IgD-negative memory B cell (primary cell): ENCODE results near the gene FOXO6. TPM values are rescaled to one million over a fixed set of nuclear protein-coding genes. Genes with fewer than 3 reads are reported as not detected.

Source experiments
- H3K27ac Mint-ChIP-seq, 3 donors: one replicate each; pipeline ENCODE4 v1.8.0; 2020 to 2022; ENCODE audit warnings: mild to moderate bottlenecking in 3 of 3, mixed read lengths in 3 of 3, moderate library complexity in 1 of 3
- H3K27me3 Mint-ChIP-seq: one replicate; pipeline ENCODE4 v1.8.0; 2021; ENCODE audit warnings: mixed read lengths
- H3K36me3 Mint-ChIP-seq: one replicate; pipeline ENCODE4 v1.8.0; 2020; ENCODE audit warnings: mild to moderate bottlenecking, mixed read lengths
- H3K4me1 Mint-ChIP-seq, 3 donors: one replicate each; pipeline ENCODE4 v1.8.0; 2020 to 2022; ENCODE audit warnings: mixed read lengths in 3 of 3, mild to moderate bottlenecking in 1 of 3
- H3K4me3 Mint-ChIP-seq, 4 donors: one replicate each; pipeline ENCODE4 v1.8.0; 2020 to 2022; ENCODE audit warnings: mild to moderate bottlenecking in 4 of 4, mixed read lengths in 4 of 4, moderate library complexity in 3 of 4
- H3K9me3 Mint-ChIP-seq, 3 donors: one replicate each; pipeline ENCODE4 v1.8.0; 2020 to 2021; ENCODE audit warnings: mixed read lengths in 3 of 3, mild to moderate bottlenecking in 1 of 3
- polyA plus RNA-seq: library from polyadenylated mRNA; unstranded; fragments of 300-500 nt; fragmentation: Illumina TruSeq; gene quantifications from one replicate; pipeline ENCODE4 v1.2.3, GENCODE V29; 2021

FOXO6 gene
- polyA plus RNA-seq, 1 donor from 2014 or later, result not detected

DNA sequence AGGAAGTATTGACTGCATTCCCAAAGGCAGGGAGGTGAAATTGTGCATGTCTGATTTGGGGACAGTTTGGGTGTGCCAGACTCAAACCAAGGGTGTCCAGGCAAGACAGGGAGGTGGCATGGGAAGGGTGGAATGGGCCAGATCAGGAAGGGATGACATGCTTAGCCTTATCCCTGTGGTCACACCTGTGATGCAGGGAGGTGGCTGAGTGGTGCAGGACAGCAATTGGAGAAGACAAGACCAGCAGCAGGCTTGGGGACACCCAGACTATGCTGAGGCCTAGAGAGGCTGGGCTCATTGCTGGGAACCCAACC lies 4.0 kb downstream of the FOXO6 start:
- Mint-ChIP-seq H3K36me3 (peaks cover 4% of the 10 kb centered on the region), H3K27me3 (peaks cover 44% of the 10 kb centered on the region), H3K27ac (no peak overlapping the region), H3K4me3 (peak overlapping the region in 1 of 4 donors; percentile 43), H3K9me3 (no peaks in the 10 kb centered on the region), H3K4me1 (peaks cover 0 to 6% (median 4%) of the 10 kb centered on the region in 3 donors)

DNA sequence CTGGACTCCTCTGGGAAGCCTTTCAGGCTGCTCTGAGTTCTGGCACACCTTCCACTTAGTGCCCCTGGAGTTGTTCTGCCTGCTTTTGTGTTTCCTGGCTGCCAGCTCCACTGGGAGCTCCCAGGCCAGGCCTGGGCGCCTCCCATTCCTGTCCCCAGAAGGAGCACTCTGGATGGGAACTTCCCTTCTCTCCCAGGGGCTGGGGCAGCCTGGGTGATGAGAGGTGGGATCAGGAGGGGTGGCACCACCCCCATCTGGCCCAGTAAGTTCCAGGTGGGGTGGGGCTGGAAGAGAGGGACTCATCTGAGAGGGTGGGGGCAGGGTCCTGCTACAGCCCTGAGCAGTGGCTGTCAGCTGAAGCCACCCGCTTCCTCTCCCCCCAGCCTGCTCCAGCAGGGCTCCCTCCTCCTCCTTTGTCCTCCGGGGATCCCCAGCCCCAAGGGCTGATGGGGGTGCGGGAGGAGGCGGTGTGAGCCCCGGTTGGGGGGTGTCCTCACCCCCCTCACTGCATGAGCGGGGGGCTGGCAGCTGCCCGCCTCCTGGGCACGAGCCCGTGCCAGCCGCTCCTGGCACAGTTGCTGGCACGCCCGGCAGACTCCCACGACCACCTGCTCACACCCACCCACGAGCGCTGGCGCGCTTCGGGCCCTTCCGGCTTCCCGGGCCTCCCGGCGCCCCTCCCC lies 4.7 kb downstream of the FOXO6 start:
- Mint-ChIP-seq H3K27me3 (peaks cover 46% of the 10 kb centered on the region), H3K4me3 (peak overlapping the region in 2 of 4 donors; percentile 43 to 79), H3K36me3 (peaks cover 4% of the 10 kb centered on the region), H3K9me3 (no peaks in the 10 kb centered on the region), H3K27ac (no peak overlapping the region), H3K4me1 (peaks cover 0 to 4% (median 2%) of the 10 kb centered on the region in 3 donors)

DNA sequence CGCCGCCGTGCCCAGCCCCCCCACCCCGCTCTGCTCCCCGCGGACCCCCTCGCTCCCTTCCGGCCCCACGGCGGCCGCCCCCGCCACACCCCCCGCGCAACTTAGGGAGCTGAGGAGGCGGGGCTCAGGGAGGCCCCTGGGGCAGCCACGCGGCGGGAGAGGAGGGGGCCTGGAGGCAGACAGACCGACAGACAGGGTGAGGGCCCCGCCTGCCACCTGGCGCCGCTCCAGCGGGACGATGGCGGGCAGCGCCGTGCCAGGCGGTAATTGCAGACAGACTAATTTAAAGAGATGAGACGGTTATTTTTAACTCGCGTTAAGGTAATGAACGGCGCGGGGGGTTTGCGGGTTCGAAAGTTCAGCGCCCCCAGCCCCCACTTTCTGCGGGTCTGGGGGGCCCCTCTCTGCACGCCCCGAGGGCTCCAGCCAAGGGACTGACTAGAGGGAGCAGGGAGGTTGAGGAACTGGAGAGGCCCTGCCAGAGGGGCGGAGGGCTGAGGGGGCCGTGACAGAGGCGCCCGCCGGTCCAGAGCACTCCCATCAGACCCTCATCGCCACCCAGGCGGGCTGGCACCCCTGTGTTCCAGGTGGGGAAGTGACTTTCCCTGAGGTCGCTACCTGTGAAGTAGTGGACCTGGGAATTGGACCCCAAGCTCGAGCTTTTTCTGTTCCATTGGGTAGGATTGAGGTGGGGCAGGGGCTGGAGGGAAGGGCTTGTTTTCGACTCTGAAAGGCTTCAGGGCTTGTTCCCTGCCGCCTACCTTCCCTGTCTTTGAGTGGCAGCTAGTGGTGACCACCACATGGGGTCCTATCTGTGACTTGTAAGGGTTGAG lies 5.4 kb downstream of the FOXO6 start:
- Mint-ChIP-seq H3K27me3 (peaks cover 51% of the 10 kb centered on the region), H3K4me3 (peak overlapping the region in 3 of 4 donors; percentile 37 to 73 (median 46)), H3K4me1 (peaks cover 0 to 4% (median 2%) of the 10 kb centered on the region in 3 donors), H3K36me3 (peaks cover 4% of the 10 kb centered on the region), H3K27ac (no peak overlapping the region), H3K9me3 (no peaks in the 10 kb centered on the region)

DNA sequence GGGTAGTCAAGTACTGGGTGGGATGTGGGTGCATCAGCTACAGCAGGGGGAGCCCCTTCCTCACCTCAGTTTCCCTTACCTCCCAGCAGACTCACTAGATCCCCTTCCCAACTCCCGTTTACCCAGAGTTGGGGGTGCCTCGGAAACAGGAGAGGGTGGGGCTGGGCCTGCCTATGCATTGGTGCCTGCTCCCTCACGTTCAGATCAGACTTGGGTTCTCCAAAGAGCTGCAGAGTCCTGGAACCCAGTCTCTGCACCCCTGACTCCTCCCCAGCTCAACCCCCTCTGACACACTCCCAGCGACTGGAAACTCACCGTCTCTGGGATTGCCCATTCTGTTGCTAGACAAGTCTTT lies 6.0 kb downstream of the FOXO6 start:
- Mint-ChIP-seq H3K9me3 (no peaks in the 10 kb centered on the region), H3K4me3 (peak overlapping the region in 1 of 4 donors; percentile 73), H3K4me1 (peaks cover 0 to 4% (median 2%) of the 10 kb centered on the region in 3 donors)

DNA sequence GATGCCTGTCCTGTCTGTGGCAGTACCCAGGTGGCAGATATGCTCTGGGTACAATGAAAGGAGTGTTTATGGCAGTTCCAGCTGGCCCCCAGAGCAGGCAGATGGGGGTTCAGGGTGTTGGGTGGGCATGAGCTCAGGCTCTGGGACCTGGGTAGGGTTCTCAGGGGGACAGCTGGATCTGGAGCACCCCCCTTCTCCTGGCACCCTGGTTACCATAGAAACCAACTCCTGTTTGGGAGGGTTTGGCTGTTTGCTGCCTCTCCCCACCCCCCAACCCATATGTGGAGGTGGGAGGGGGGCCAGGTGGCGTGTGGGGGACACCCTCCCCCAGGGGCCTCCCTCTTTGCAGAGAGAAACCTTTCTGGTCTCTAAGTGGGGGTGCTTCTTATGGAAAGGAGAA lies 7.1 kb downstream of the FOXO6 start:
- Mint-ChIP-seq H3K27ac (peak overlapping the region in 1 of 3 donors; percentile 37), H3K9me3 (no peaks in the 10 kb centered on the region), H3K27me3 (peaks cover 54% of the 10 kb centered on the region), H3K4me3 (no peak overlapping the region), H3K36me3 (peaks cover 4% of the 10 kb centered on the region), H3K4me1 (peaks cover 0 to 4% (median 2%) of the 10 kb centered on the region in 3 donors)

More for the DNA sequence above, 6.0 kb downstream of the FOXO6 start:
- Mint-ChIP-seq H3K27me3 (peaks cover 55% of the 10 kb centered on the region), H3K27ac (peak overlapping the region in 2 of 3 donors; percentile 37 to 76), H3K36me3 (peaks cover 4% of the 10 kb centered on the region)

DNA sequence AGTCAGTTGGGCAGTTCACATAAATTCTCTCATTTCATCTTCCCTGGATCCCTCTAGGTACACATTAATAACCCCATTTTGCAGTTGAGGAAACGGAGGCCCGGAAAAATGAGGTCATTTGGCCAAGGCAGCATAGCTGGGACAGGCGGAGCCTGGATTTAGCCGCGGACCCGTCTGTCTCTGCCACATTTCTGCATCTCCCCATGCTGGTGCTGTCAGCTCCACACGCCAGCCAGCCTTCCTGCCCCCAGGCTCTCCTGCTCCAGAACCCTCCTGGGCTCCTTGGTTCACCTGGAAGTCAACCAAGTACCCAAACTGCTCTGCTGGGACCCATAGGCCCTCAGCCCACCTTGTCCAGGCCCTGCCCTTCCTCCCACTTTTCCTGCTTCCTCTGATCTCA lies 7.6 kb downstream of the FOXO6 start:
- H3K27ac Mint-ChIP-seq, result peak overlapping the region in 1 of 3 donors; percentile 95
- peaks cover 4% of the 10 kb centered on the region for H3K36me3 Mint-ChIP-seq
- H3K27me3 Mint-ChIP-seq, result peaks cover 52% of the 10 kb centered on the region
- H3K4me1 Mint-ChIP-seq, result peaks cover 0 to 4% (median 2%) of the 10 kb centered on the region in 3 donors
- H3K9me3 Mint-ChIP-seq, result no peaks in the 10 kb centered on the region
- no peak overlapping the region for H3K4me3 Mint-ChIP-seq

DNA sequence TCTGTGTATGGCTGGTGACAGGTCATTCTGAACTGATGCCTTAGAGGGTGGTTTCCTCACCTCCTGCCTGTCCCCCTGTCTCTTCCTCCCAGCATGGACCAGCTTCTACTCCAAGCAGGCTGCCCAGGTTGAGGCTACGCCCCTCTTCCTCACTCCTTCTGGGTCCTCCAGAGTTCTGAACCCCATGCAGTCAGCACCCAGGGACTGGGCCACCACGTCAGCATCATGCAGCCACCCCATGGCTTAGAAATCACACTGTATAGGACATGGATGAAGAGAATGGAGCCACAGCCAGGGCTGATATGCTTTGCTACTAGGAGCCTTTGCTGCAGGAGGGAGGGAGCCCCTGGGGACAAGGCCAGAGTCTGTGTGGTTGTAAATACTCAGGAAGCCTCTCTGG lies 8.3 kb downstream of the FOXO6 start:
- no peak overlapping the region for H3K27ac Mint-ChIP-seq
- H3K27me3 Mint-ChIP-seq, result peaks cover 56% of the 10 kb centered on the region
- H3K36me3 Mint-ChIP-seq, result peaks cover 4% of the 10 kb centered on the region
- peaks cover 0 to 4% (median 2%) of the 10 kb centered on the region in 3 donors for H3K4me1 Mint-ChIP-seq
- H3K9me3 Mint-ChIP-seq, result no peaks in the 10 kb centered on the region
- H3K4me3 Mint-ChIP-seq, result no peak overlapping the region

DNA sequence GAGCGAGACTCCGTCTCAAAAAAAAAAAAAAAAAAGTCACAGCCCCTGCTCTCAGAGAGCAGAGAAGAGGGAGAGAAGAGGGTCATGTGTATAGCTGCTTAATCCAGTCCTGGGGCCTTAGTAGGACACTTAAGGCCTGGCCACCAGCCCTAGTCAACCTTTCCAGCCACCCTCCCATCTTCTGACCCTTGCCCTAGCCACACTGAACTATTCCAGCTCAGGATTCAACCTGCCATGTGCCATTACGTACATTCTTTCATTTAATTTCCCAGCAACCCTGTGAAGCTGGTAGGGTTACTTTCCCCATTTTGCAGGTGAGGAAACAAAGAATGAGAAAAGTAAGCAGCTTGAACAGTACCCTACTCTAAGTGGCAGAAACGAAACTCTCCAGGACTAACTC lies 9.0 kb downstream of the FOXO6 start:
- Mint-ChIP-seq H3K4me3 (peak overlapping the region in 1 of 4 donors; percentile 30), H3K27me3 (peaks cover 52% of the 10 kb centered on the region)

DNA sequence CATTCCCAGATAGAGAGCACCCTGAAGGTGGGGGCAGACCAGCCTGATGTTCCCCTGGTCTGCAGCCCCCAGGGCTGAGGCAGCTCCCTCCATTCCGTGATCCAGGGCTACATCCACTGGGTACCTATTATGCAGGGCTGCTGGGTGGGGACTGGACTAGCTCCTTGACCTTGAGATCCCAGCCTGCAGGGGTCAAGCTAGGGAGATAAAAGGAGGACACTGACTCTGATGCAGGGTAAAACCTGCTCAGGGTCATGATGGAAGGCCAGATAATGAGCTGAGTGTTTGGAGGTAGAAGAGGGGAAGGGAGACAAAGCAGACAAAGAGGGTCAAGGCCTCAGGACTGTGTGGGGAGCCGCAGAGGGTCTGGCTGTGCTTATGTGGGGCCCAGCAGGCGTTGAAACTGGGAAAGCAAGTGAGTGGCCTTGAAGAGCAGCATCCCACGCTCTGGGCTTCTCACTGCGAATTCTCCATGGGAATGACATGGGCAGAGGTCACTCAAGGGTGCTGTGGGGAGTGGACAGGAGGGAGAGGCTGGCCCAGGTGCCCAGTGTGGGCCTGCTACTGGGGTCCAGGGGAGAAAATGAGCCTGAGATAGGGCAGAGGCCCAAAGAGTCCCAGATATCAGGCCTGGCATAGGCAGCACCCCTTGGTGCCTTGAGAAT lies 9.7 kb downstream of the FOXO6 start:
- peaks cover 4% of the 10 kb centered on the region for H3K36me3 Mint-ChIP-seq
- H3K27me3 Mint-ChIP-seq, result peaks cover 56% of the 10 kb centered on the region
- no peaks in the 10 kb centered on the region for H3K9me3 Mint-ChIP-seq
- H3K4me3 Mint-ChIP-seq, result no peak overlapping the region
- no peak overlapping the region for H3K27ac Mint-ChIP-seq
- H3K4me1 Mint-ChIP-seq, result peaks cover 0 to 2% (median 0%) of the 10 kb centered on the region in 3 donors

More for the DNA sequence above, 9.0 kb downstream of the FOXO6 start:
- H3K27ac Mint-ChIP-seq, result no peak overlapping the region
- no peaks in the 10 kb centered on the region for H3K9me3 Mint-ChIP-seq
- H3K4me1 Mint-ChIP-seq, result peaks cover 0 to 2% (median 1%) of the 10 kb centered on the region in 3 donors
- peaks cover 4% of the 10 kb centered on the region for H3K36me3 Mint-ChIP-seq

DNA sequence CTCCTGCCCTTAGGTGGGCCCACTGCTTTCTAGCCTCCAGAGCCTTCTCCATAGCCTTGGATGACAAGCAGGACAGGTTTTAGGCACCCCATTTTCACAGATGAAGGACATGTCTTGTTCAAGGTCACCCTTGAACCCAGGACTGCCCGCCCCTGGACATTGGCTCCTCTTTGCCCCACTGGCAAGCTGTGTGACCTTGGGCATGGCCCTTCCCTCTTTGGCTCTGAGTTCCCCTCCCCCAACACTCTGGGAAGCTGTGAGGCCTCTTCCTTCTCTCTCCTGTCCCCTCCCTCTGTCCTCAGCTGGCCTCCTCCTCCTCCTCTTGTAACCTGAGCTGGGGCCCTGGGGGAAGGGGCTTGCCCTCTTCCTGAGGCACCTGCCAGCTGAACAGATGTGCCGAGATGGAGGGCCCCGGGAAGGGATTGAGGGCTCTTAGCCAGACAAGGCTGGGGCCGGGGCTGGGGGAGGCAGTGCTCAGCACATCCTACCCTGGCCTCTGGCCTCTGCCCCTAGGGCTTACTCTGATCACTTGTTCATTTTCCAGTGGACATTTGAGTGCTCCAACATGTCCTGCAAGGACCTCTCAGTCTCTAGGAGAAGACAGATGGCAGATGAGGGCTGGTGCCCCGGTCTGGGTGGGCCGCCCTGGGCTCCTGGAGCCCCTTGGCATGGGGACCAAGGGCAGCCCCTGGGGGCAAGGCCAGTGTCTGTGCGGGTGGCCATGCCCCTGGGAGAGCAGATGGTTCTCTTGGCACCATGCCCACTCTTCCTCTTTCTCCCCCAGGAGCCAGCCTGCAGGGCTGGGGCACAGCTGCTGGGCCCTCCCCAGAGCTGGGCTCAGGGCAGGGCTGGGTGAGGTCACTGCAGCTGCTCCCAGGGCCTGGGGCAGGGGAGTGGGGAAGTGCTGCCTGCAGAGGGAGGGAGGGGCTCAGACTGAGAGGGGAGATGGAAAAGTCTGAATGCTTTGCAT lies 10.7 kb downstream of the FOXO6 start:
- Mint-ChIP-seq H3K4me3 (no peak overlapping the region), H3K27me3 (peaks cover 59% of the 10 kb centered on the region), H3K4me1 (peaks cover 0 to 2% (median 0%) of the 10 kb centered on the region in 3 donors), H3K9me3 (no peaks in the 10 kb centered on the region), H3K36me3 (peaks cover 4% of the 10 kb centered on the region), H3K27ac (no peak overlapping the region)

DNA sequence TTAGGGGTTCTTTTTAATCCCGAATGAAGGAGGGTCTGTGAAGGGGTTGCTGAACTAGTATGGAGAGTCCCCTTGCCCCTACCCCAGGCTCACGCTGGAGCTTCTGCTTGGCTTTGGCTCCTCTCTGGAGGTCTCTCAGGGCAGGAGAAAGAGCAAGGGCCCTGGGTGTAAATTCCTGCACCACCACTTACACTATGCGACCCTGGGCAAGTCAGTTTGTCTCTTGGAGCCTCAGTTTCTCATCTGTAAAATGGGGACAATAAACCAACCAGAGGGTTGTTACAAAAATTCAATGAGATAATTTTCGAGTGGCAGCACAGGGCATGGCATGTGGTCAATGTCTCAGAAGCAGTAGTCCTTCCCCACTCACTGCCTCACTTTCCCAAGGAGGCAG lies 11.4 kb downstream of the FOXO6 start:
- Mint-ChIP-seq H3K27me3 (peaks cover 54% of the 10 kb centered on the region), H3K36me3 (peaks cover 4% of the 10 kb centered on the region), H3K4me1 (no peaks in the 10 kb centered on the region), H3K27ac (no peak overlapping the region), H3K4me3 (no peak overlapping the region), H3K9me3 (no peaks in the 10 kb centered on the region)

DNA sequence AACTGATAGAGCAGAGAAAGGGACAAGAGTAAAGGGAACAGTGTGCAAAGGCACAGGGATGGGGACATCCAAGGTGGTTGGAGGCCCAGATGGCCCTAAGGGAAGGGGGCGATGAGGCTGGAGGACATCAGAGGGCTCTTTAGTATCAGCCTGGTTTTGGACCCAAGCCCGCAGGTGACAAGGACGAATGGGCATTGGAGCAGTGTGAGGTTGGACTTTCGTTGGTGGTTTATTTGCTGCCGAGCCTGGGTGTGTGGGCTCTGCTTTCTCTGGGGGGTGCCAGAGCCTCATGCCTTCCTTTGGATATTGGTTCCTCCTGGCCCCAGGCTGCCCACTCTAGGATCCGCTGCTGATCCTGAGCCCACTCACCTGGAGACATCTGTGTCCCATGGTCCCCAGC lies 12.1 kb downstream of the FOXO6 start:
- Mint-ChIP-seq H3K27me3 (peaks cover 47% of the 10 kb centered on the region), H3K27ac (no peak overlapping the region)

DNA sequence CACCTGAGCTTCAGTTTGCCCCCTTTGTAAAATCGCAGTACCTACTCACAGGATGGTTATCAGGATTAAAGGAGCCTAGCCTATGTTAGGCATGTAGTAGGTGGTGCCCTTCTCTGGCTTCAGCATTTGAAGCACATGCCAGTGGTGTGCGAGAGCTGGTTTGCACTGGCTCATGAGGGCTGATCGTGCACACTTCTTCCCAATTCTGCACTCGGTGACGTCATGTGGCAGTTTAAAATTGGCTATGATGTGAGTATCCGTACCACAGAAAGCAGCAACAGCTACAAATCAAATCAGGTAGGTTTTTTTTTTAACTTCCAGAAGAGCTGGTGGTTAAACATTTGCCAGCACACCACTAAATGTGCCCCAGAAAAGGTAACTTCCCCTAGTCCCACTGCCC lies 13.5 kb downstream of the FOXO6 start:
- Mint-ChIP-seq H3K4me3 (no peak overlapping the region), H3K4me1 (peaks cover 0 to under 1% (median 0%) of the 10 kb centered on the region in 3 donors), H3K36me3 (no peaks in the 10 kb centered on the region), H3K9me3 (no peaks in the 10 kb centered on the region), H3K27me3 (peaks cover 49% of the 10 kb centered on the region), H3K27ac (no peak overlapping the region)

More for the DNA sequence above, 12.1 kb downstream of the FOXO6 start:
- H3K4me1 Mint-ChIP-seq, result no peaks in the 10 kb centered on the region
- H3K36me3 Mint-ChIP-seq, result no peaks in the 10 kb centered on the region
- no peaks in the 10 kb centered on the region for H3K9me3 Mint-ChIP-seq
- no peak overlapping the region for H3K4me3 Mint-ChIP-seq

DNA sequence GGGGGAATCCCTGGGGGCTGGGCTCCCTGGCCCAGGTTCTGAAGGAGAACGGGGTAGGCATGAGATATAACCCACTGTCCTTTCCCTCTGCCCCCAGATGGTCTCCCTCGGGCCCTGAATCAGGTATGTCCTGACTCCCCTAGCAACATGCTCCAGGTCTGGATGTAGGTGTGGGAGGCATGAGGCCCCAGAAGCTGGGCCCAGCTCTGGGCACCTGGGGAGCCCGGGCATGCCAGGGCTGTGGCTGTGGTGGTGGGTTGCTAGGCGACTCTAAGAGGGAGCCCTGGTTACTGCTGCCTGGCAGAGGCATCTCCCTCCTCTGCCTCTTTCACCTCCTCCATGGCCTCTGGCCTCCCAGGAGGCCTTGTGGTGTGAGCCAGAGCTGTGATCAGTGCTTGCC lies 16.2 kb downstream of the FOXO6 start:
- H3K4me1 Mint-ChIP-seq, result peaks cover 0 to 8% (median 6%) of the 10 kb centered on the region in 3 donors
- no peaks in the 10 kb centered on the region for H3K9me3 Mint-ChIP-seq
- no peak overlapping the region for H3K4me3 Mint-ChIP-seq
- H3K27ac Mint-ChIP-seq, result no peak overlapping the region
- H3K36me3 Mint-ChIP-seq, result no peaks in the 10 kb centered on the region
- H3K27me3 Mint-ChIP-seq, result peaks cover 52% of the 10 kb centered on the region
